Hematopoietic multipotent progenitor cell treated with erythropoietin and hydrocortisone succinate and interleukin-3 and kit ligand, for 17 days (in vitro differentiated cells): ENCODE data around the gene ACCSL.

ENCODE experiments used
- DNase-seq: peaks from one replicate; pipeline ENCODE4 v3.0.0-alpha.2; 2015; ENCODE audit warnings: low spot score

The ACCSL gene

GRCh38 chr11:44018829-44019228 is 29.0 kb upstream of the ACCSL start:
- DNase-seq, result no peak

GRCh38 chr11:44024977-44025376 is 22.8 kb upstream of the ACCSL start:
- DNase-seq, result no peak

GRCh38 chr11:44025727-44026126 is 22.1 kb upstream of the ACCSL start:
- no peak for DNase-seq

GRCh38 chr11:44028401-44028800 is 19.4 kb upstream of the ACCSL start:
- no peak for DNase-seq

- no peak for DNase-seq
These were observed 18.8 kb upstream of the ACCSL start for GRCh38 chr11:44028816-44029506.

GRCh38 chr11:44029507-44029845 is 18.3 kb upstream of the ACCSL start:
- no peak for DNase-seq

- no peak for DNase-seq
These were observed 17.5 kb upstream of the ACCSL start for GRCh38 chr11:44029977-44030911.

- no peak for DNase-seq
These were observed 16.8 kb upstream of the ACCSL start for GRCh38 chr11:44030996-44031395.

GRCh38 chr11:44031549-44031948 is 16.2 kb upstream of the ACCSL start:
- no peak for DNase-seq

- no peak for DNase-seq
These were observed 15.3 kb upstream of the ACCSL start for GRCh38 chr11:44032299-44033085.

GRCh38 chr11:44033411-44033850 is 14.3 kb upstream of the ACCSL start:
- DNase-seq, result no peak

- DNase-seq, result no peak
These were observed 13.9 kb upstream of the ACCSL start for GRCh38 chr11:44033856-44034255.

- no peak for DNase-seq
These were observed 13.1 kb upstream of the ACCSL start for GRCh38 chr11:44034639-44035038.

GRCh38 chr11:44036811-44037657 is 10.7 kb upstream of the ACCSL start:
- DNase-seq, result no peak

GRCh38 chr11:44037658-44037998 is 10.2 kb upstream of the ACCSL start:
- DNase-seq, result no peak

GRCh38 chr11:44043157-44043556 is 4.6 kb upstream of the ACCSL start:
- DNase-seq, result no peak

GRCh38 chr11:44046182-44046581 is 1.6 kb upstream of the ACCSL start:
- DNase-seq, result no peak

GRCh38 chr11:44047298-44047697 is 483 bp upstream of the ACCSL start:
- no peak for DNase-seq

GRCh38 chr11:44049832-44050231 is 2.1 kb downstream of the ACCSL start:
- DNase-seq, result no peak

GRCh38 chr11:44051171-44051570 is 3.4 kb downstream of the ACCSL start:
- no peak for DNase-seq

GRCh38 chr11:44057340-44057739 is 9.6 kb downstream of the ACCSL start:
- DNase-seq, result no peak

- no peak for DNase-seq
These were observed 10.5 kb downstream of the ACCSL start for GRCh38 chr11:44058275-44058674.
